HG03196 (cell line): ENCODE results near the gene PRDM2.

Source experiments
- ATAC-seq: cut with Tn5 transposase; IDR thresholded peaks from one replicate; pipeline ENCODE4 v1.9.1; 2021; ENCODE audit not compliant: unreplicated experiment

The PRDM2 gene

DNA sequence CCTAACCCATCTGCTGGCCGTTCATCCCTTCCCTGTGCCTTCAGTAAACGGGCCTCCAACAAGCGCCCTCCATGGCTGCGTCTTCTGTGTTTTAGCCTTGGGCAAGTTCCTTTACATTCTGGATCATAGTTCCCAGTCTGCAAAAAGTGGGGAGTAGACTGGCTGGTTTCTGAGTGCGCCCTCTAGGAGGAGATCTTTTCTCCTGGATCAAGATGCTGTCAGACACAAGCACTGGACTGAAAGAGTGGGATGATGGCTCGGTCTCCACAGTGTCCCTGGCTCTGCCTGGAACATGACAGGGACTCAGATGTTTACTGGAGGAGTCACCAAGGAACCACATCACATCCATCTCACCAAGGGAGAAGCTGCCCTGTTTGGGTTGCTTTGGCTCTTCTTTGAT is 88.8 kb downstream of the PRDM2 start:
- ATAC-seq = no peak

DNA sequence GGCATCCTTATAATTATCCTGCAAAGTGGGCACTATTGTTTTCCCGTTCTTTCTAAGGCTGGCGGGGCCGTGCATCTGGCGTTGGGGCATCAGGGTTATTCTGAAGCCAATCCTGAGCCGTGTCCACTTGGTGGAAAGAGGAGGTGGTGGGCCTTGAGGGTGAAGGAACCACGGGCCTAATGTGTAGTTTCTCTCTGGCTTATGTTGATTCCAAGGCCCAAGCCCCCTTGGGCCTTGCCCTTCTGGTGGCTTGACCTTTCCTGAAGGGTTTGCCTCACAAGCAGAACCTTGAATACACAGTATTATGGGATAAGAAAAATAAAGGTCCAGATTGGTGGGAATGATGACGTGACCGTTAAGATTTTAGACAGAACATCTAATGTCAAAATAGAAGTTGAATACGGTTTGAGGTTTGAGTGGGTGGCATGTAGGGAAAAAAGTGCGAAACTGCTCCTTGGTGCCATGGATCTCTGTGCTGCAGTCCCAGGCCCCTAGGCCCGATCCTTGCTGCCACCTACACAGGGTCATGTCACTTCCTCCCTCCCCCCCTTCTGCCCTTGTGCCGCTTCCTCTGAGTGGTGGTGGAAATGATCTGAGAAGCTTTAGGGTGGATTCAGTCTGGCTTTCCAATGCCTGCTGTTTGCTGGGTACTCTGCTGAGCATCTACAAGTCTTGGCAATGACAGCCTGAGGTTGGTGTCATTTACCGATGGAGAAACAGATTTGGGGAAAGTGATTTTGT is 90.5 kb downstream of the PRDM2 start:
- ATAC-seq = no peak

DNA sequence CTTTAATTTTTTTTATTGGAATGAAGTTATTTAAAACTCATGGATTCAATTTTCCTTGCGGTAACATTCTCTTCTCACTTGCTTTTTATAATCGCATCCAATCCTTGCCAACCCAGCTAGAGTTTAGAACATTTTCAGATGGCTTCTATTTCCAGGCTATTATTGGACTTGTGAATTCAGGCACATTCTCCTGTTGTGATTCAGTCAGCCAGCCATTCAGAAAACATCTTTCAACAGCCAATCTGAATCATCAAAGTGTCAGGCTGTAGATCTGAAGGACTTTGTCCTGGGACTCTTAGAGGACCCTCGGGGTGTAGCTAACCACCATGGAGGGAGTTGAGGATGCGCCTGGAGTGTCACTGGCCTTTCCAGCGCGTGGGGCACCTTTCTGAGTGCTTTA is 92.4 kb downstream of the PRDM2 start:
- no peak for ATAC-seq

DNA sequence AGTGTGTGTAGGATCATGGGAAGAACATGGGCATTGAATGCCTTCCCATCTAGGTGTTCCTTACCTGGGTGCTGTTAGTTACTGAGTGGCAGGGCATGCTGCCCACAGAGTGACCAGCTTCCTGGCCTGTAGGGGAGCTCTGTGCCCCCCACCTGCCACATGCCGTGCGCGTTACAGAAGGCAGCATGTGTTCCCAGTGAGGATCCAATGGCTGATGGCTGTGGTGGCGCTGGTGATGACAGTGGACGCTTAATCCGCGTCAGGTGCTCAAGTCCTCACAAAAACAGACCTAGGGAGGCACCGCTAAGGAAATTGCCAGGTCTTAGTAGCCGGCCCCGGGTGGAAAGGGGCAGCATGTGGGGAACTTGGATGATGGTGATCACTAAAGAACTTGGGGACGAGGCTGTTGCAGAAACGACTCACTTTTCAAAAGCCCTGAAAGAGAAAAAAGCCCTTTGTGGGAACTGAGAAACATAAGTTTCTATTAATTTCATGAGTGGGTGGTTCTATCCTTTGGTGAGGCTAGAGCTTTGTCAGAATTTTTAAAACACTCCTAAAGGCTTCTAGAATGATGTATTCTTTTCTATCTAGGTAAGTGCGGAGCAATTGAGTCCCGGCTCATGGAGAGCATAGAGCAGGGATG is 93.2 kb downstream of the PRDM2 start:
- ATAC-seq = no peak

DNA sequence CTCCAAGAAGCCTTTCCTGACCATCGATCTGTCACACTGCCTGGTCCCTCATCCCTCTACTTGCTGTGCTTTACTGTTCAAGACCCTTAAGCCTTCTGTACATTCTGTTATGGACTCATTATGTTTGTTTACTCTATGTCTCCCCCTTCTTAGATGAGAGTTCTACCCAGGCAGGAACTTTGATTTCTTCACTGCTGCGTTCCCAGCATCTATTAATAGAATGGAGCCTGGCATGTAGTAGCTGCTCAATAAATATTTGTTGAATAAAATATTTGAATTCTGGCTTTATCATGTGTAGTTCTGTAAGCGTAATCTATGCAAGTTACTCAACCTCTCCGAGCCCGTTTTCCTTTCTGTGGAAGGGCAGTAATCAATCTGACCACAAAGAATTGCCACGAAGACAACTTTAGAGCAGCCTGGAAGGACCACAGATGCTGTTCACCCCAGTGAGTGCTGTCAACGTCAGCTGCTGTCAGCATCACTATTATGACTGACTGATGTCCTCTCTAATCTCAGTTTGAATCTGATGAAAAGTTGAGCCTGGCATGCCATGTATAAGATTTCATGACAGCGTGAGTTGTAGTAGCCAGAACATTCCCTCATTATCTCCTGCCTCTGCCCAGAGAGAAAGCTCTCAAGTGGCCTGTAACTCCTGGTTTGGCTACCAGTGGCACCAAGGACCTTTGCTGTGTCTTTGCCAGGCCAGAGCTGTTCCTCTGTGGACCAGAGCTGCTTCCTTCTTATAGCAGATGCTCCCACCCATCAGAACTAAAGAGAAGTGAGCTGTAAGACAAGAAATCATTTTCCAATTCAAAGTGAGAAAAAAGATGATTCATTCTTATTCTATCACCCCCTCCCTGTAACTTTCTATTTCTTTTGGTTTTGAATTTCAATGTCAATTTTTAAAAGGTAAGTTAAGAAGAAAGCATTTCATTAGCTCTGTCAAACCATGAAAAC is 94.5 kb downstream of the PRDM2 start:
- no peak for ATAC-seq

DNA sequence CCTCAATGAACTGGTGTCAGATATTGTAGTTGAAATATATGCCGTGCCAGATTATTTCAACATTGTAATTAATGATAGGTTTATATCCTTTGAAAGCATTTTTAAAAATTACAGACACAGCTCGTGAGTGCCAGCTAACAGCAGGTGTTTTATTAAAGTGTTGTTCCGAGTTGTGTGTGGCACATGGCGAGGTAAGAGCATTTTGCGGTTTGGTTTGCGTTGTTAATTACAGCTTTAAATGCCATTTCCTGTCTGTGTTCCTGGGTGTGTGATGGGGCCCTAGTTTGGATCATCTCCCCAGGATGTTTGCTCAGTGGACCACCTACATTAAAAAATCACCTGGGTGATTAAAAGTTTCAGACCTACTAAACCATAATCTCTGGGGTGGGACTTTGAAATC is 97.4 kb downstream of the PRDM2 start:
- ATAC-seq = no peak

DNA sequence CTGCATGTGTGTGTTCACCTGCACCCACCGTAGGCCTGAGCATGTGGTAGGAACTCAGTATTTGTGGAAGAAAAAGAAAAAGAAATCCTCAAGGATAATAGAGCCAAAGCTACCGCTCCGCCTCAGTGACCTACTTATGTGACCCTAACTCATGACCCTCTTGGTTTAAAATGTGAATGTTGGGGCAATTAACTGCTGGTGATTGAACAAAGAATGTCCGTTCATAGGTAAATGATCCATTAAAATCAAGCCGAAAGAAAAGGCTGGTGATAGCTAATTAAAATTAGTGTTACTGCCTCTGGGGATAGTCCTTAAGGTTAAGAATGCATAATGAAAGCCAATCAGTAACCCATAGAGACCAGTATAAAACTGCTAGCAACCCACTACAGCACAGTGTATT is 98.1 kb downstream of the PRDM2 start:
- no peak for ATAC-seq

DNA sequence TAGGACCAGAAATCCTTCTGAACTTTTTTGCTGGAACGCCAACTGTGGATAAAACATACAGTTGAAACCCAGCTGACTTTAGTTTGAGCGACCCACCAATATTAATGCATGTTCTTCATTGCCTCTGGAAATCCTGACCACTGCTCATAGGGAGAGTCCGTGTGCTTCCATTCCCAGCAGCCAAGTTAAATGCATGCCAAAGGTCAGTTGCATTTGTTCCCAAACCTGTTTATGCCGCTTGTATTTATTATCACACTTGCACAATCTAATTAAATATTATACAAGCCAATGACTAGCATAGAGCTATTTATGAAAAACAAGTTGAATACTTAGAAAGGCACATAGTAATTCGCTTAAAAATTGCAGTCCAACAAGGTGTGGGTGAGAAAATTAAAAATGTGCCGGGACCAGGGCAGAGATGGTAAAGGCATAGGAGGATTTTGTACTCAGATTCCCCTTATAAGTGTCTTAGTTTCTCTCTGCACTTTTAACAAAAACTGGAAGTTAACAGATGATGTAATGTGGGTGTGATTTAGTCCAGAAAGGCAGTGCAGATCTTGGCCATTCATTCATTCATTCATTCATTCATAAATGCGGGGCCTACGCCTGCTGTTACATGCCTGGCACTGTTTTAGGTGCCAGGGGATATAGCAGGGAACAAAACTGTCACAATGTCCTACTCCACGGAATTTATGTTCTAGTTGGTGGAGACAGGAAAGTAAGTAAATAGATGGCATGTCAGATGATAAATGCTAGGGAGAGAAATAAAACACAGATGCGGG is 99.7 kb downstream of the PRDM2 start:
- no peak for ATAC-seq

DNA sequence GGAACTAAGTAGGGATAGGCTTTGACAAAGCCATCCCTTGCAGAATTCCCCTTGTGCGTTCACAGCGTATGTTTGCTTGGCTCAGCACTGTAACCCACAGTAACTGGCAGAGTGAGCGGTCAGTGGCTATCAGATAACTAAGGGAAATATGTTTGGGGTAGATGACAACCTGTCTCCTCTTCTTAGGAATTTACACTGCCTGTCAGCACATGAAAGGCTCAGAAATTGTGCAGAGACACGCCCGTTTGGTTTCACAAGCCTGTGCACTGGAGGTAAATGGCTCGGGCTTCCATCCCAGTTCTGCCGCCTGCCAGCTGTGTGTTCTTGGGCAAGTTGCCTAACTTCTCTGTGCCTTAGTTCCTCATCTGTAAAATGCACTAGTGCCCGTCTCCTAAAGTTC is 101.2 kb downstream of the PRDM2 start:
- ATAC-seq = no peak

DNA sequence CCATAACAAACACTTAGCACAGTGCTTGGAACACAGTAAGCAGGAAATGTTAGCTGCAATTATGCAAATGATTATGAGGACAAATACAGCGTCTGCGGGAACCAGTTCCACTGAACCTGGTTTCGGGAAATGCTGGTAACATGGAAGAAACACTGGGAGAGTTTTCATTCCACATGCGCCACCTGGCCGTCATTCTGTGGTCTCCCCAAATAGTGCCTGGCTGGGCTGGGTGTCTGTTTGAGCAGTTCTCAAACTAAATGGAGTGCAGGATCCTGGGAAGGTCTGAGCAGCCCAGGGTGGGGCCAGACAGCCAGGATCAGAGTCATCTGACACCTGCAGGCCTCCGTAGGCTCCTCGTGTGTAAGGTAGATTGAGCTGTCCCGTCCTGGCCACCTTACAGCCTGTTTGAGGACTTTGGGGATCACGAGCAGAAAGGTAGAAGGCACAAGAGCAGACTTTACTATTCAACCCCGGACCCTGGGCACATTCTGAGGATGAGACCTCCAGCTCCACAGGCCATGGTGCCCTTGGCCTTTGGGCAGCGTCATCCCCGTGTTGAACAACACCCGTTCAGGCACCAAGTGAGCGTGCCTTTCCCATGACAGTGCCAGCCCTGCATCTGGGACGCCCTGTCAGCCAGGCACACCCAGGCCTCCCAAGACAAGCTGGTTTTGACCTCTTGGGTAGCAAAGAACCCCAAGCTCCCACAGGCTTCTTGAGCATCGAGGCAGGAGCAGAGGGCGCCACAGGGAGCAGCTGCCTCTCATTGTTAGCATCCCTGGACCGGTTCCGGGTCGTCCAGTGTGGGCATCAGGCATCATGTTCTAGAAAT is 101.9 kb downstream of the PRDM2 start:
- no peak for ATAC-seq

DNA sequence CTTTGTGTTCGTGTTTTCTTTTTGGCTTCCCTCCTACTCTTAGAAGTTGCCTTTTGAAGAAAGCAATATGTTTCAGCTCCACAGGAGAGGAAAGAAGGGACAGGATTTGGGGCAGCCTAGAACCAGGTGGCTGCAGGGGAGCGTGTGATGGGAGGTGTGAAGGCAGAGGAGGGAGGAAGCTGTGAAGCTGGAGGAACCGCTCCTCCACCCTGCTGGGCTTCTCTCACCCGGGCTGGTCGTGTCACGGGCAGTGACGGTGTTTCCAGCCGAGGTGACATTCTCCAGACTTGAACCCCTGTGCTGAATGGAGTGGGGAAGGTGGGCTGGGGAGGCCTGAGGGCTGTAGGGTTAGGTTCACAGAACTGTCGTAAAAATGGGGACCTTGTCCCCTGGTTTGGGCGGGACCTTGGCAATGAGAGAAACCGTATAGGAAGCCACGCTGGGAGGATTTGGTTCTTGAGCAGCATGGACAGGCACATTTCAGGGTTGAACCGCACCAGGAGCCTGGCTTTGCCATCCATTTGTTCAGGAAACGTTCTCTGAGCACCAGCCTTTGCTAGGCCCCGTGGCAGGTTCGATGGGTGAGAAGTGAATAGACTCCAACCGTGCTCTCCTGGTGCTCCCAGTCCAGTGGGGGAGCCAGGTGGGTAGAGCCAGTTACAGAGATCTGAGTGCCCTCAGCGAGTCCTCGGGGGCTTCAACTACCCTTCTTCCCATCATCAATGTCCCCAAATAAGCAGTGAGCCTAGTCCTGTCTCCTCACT is 103.0 kb downstream of the PRDM2 start:
- ATAC-seq = no peak

DNA sequence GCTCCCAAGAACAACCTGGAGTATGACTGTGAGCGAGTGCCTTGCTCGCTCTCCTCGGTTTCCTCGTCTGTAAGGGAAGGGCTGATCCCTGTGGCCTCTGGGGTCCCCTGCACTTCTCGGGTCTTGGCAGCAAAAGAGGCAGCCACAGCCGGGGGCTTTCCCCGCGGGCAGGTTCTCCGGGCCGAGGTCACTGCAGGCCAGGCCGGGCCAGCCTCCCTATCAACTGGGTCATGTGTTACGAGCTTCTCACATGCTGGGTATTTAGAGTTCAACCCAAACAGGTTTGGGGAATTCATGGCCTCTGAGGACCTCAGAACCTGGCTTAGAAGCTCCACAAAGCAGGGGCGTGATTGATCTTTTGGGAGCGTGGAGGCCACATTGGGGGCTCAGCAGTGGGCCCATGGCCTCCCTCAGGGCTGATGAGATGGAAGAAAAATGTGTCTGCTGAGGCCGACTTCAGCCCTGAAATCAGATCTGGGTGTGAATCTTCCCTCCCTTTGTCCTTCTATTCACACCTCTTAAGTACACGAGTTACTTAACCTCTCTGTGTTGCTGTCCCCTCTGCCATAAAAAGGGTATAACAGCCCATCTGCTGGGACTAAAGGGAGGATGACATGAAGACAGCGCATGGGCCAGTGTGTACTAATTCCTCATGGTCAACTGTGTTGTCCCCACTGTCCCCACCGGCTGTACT is 103.7 kb downstream of the PRDM2 start:
- ATAC-seq = no peak

DNA sequence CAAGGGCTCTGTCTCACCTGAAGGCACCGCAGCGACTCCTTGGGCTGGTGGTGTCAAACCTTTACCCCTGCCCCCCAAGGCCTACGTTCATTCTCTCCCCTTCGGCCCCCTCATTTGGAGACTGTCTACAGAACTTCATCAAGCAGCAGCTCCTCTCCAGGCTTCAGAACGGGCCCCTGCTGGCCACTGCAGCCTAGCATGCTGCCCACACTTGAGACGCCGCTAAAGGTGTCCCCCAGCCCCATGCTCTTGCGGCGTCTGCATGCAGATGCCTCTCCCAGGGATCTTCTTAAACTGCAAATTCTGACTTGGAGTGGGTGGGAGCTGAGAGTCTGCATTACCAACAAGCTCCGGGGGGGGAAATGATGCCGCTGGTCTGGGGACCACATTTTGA is 104.2 kb downstream of the PRDM2 start:
- ATAC-seq = no peak

DNA sequence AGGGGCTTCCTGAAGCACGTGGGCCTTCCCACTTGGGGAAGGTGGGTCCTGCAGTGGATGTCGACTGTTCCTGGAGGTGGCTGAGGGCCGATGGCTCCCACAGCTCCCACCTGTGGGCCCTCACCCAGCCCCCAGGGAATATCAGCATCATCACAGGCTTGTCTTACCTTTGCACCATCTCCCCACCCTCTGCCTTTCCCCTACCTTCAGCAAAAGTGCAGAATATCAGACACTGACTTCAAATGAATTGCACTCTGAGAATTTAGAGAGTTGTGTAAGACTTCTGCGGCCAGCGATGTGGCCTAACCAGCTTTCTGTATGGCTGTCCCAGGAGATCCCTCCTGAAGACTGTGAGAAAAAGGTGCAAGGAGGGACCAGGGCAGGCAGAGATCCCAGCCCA is 105.4 kb downstream of the PRDM2 start:
- no peak for ATAC-seq

DNA sequence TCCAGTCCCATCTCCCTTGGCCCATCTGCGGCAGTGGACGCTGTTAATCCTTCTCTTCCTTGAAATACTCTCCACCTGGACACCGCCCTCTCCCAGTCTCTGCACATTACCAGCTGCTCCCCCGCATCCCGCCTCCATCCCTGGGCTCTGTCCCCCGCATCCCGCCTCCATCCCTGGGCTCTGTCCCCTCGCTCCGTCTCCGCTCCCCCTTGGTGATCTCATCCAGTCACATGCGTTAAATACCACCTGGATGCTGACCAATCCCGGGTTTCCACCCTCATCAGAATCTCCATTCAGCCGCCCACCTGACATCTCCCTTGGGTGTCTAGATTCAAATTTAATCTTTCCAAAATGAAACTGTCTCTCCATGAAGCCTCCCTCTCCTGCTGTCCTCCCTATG is 106.1 kb downstream of the PRDM2 start:
- no peak for ATAC-seq

DNA sequence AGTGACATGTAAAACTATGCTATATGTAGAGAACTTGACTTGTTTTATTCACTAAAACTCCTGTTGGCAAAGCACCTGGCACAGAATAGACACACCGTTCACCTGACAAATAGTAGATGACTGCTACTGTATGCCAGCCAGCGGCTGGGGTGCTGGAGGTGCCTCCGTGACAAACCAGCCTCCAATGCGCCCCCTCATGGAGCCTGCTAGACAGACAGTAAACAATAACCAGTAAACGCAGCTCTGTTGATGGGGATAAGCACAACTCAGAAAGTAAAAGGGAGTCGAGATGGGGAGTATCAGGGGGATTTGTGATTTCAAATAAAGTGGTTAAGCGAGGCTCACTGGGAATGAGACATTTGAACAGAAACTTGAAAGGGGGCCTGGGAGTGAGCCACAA is 107.2 kb downstream of the PRDM2 start:
- no peak for ATAC-seq

DNA sequence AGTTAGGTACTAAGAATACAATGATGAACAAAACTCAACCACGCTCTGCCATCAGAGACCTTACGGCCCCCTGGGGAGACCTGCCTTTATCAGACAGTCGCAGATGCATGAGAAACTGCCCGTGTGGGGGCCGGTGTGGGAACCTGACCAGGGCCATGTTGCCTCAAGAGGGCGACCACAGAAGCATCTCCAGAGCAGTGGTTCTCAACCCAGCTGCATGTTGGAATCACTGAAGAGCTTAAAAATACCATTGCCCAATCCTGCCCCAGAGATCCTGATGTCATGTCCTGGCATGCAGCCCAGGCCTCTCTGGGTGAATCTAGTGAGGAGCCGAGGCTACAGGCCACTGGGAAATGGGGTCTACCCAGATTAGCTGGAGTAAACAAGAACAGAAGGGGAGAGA is 108.7 kb downstream of the PRDM2 start:
- no peak for ATAC-seq

DNA sequence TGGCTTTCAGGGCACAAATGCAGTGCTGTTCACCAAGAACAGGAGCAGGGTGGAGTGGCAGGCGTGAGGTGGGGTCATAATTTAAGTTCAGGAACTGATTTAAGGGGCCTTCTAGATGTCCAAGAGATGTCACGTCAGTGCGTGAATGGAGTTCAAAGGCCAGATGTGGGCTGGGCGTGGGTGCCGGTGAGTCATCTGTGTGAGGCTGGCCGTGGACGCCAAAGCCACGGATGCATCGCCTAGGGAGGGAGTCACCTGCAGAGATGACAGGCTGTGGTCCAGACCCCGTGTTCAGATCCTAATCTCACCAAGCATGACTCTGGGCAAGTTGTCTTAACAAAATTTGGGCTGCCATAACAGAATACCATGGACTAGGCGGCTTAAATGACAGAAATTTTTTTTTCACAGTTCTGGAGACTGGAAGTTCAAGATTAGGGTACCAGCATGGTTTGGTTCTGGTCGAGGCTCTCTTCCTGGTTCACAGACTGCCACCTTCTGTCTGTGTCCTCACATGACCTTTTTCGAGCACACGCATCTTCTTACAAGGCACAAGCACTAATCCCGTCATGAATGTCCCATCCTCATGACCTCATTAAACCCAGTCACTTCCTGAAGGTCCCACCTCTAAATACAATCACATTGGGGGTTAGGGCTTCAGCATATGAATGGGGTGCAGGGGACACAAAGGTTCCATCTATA is 109.6 kb downstream of the PRDM2 start:
- ATAC-seq = no peak
